D721Med (cell line): ENCODE measurements around the gene AP1M2.

Source experiments
- DNase-seq: peaks from one replicate; pipeline ENCODE4 v3.0.0; 2011; ENCODE audit warnings: low spot score; ENCODE audit not compliant: insufficient read length
- FAIRE-seq: peaks from 2 replicates; lab custom pipeline; 2011; peaks lifted over from hg19 to GRCh38; lab: Jason Lieb, UNC
- CTCF ChIP-seq: IDR thresholded peaks from 2 replicates; pipeline ENCODE4 v1.5.1; 2012; ENCODE audit warnings: mild to moderate bottlenecking, control low read depth; ENCODE audit not compliant: insufficient read depth; ENCODE audit errors: missing control alignments

Gene AP1M2

GRCh38 chr19:10615429-10616023 lies 28.4 kb upstream of the AP1M2 start:
- DNase-seq (no peak), FAIRE-seq (no peak)
- TF ChIP-seq CTCF: no peak

GRCh38 chr19:10612499-10613119 lies 25.5 kb upstream of the AP1M2 start:
- TF ChIP-seq CTCF: no peak
- DNase-seq (no peak), FAIRE-seq (no peak)

- FAIRE-seq (peak; percentile 21), DNase-seq (peak; percentile 75)
- TF ChIP-seq CTCF: no peak
These were observed 24.8 kb upstream of the AP1M2 start for GRCh38 chr19:10611907-10612306.

GRCh38 chr19:10604460-10604980 lies 17.4 kb upstream of the AP1M2 start:
- no peak for FAIRE-seq

GRCh38 chr19:10603873-10604459 lies 16.9 kb upstream of the AP1M2 start:
- DNase-seq (no peak), FAIRE-seq (no peak)
- TF ChIP-seq CTCF: no peak

More at GRCh38 chr19:10604460-10604980, 17.4 kb upstream of the AP1M2 start:
- DNase-seq: no peak
- TF ChIP-seq CTCF: no peak

GRCh38 chr19:10603084-10603872 lies 16.2 kb upstream of the AP1M2 start:
- no peak for TF ChIP-seq CTCF
- DNase-seq: no peak
- FAIRE-seq: no peak
